Activated CD8-positive, alpha-beta T cell treated with anti-CD3 and anti-CD28 coated beads, Interleukin-2, amount 10 ng/mL, durations not matched to agents 7 days and 5 days (primary cell): ENCODE results near the gene SLC25A39. TPM values are rescaled to one million over a fixed set of nuclear protein-coding genes. Genes with fewer than 3 reads are reported as not detected.
A peak's percentile ranks its signal among the peaks of the same experiment; 100 is the strongest.

Experiments used
- ATAC-seq: fragments of 150-1000 bp; cut with Tn5 transposase; one replicate; pipeline ENCODE4 v1.10.0; 2021; ENCODE audit warnings: moderate library complexity
- CTCF ChIA-PET: fragments of 350-600 bp; sonication (Branson Sonifier 250); formaldehyde crosslinking; loops from one replicate; lab custom pipeline; 2021; ENCODE audit warnings: antibody characterized with exemption; lab: Charles Lee
- POLR2A ChIA-PET: fragments of 350-600 bp; sonication (Branson Sonifier 250); formaldehyde crosslinking; loops from one replicate; lab custom pipeline; 2021; ENCODE audit warnings: antibody characterized with exemption; lab: Charles Lee
- DNase-seq: peaks from one replicate; pipeline ENCODE4 v3.0.0-alpha.2; 2020
- H3K27ac Mint-ChIP-seq: one replicate; pipeline ENCODE4 v1.8.0; 2021; ENCODE audit warnings: mild to moderate bottlenecking, mixed read lengths
- H3K27me3 Mint-ChIP-seq: one replicate; pipeline ENCODE4 v1.8.0; 2021; ENCODE audit warnings: low read depth, mixed read lengths
- H3K36me3 Mint-ChIP-seq: one replicate; pipeline ENCODE4 v1.8.0; 2021; ENCODE audit warnings: low read depth, mixed read lengths
- H3K4me1 Mint-ChIP-seq: one replicate; pipeline ENCODE4 v1.8.0; 2021; ENCODE audit warnings: low read depth, mixed read lengths
- H3K4me3 Mint-ChIP-seq: one replicate; pipeline ENCODE4 v1.8.0; 2021; ENCODE audit warnings: mild to moderate bottlenecking, mixed read lengths
- H3K9me3 Mint-ChIP-seq: one replicate; pipeline ENCODE4 v1.8.0; 2022; ENCODE audit warnings: mixed read lengths; ENCODE audit not compliant: insufficient read depth
- total RNA-seq, 2 experiments: library from RNA; stranded (reverse); gene quantifications; one replicate each; pipeline ENCODE4 v1.2.3, GENCODE V29; 2021

Gene SLC25A39
- total RNA-seq, 2 experiments from 2014 or later: 140 to 141 TPM

GRCh38 chr17:44361292-44362260 is 37.0 kb upstream of the SLC25A39 start:
- Mint-ChIP-seq H3K27me3 (peaks cover 30% of the 10 kb centered on the region), H3K9me3 (no peaks in the 10 kb centered on the region), H3K4me3 (no peak overlapping the region), H3K27ac (no peak overlapping the region), H3K4me1 (peaks cover 4% of the 10 kb centered on the region), H3K36me3 (no peaks in the 10 kb centered on the region)
- ChIA-PET POLR2A (no interaction called here), CTCF (interaction anchor here (0.9 to 3.5 kb wide), 5 partner anchors 8 to 162 kb away, joined by 5 to 29 read pairs (median 15); no protein-coding TSS in a partner anchor)
- ATAC-seq (no peak), DNase-seq (no peak)

- Mint-ChIP-seq H3K4me3 (no peak overlapping the region), H3K9me3 (no peaks in the 10 kb centered on the region), H3K36me3 (no peaks in the 10 kb centered on the region), H3K4me1 (peaks cover 4% of the 10 kb centered on the region), H3K27ac (no peak overlapping the region), H3K27me3 (peaks cover 26% of the 10 kb centered on the region)
- POLR2A ChIA-PET: no interaction called here
- DNase-seq: no peak
- CTCF ChIA-PET: interaction anchor here (1.1 to 2.2 kb wide), 3 partner anchors 9 to 163 kb away, joined by 3 to 8 read pairs (median 4); no protein-coding TSS in a partner anchor
- ATAC-seq: no peak
Measured at GRCh38 chr17:44360826-44361225, 36.2 kb upstream of the SLC25A39 start.

- DNase-seq (no peak), ATAC-seq (no peak)
- Mint-ChIP-seq H3K9me3 (no peaks in the 10 kb centered on the region), H3K4me1 (peaks cover 4% of the 10 kb centered on the region), H3K27ac (no peak overlapping the region), H3K36me3 (no peaks in the 10 kb centered on the region), H3K4me3 (no peak overlapping the region), H3K27me3 (peaks cover 26% of the 10 kb centered on the region)
- ChIA-PET CTCF (interaction anchor here (1.0 to 4.8 kb wide), 5 partner anchors 9 to 163 kb away, joined by 3 to 16 read pairs (median 4); partner anchors contain the start of gene GRN), POLR2A (no interaction called here)
Measured at GRCh38 chr17:44360144-44360533, 35.5 kb upstream of the SLC25A39 start.

- POLR2A ChIA-PET: no interaction called here
- Mint-ChIP-seq H3K4me1 (peaks cover 4% of the 10 kb centered on the region), H3K9me3 (no peaks in the 10 kb centered on the region), H3K4me3 (no peak overlapping the region), H3K36me3 (no peaks in the 10 kb centered on the region), H3K27me3 (peaks cover 26% of the 10 kb centered on the region), H3K27ac (no peak overlapping the region)
- DNase-seq: no peak
- CTCF ChIA-PET: interaction anchor here (1.0 to 4.8 kb wide), 6 partner anchors 9 to 164 kb away, joined by 3 to 16 read pairs (median 4); partner anchors contain the start of gene GRN
- no peak for ATAC-seq
Measured at GRCh38 chr17:44359458-44360143, 35.0 kb upstream of the SLC25A39 start.

- Mint-ChIP-seq H3K9me3 (no peaks in the 10 kb centered on the region), H3K4me1 (peaks cover 5% of the 10 kb centered on the region), H3K27me3 (peaks cover 26% of the 10 kb centered on the region), H3K36me3 (no peaks in the 10 kb centered on the region), H3K27ac (no peak overlapping the region), H3K4me3 (no peak overlapping the region)
- ChIA-PET POLR2A (no interaction called here), CTCF (interaction anchor here (0.6 to 4.8 kb wide), 4 partner anchors 13 to 164 kb away, joined by 3 to 16 read pairs (median 3); partner anchors contain the start of gene GRN)
- no peak for DNase-seq
- no peak for ATAC-seq
Measured at GRCh38 chr17:44359006-44359405, 34.4 kb upstream of the SLC25A39 start.

- ChIA-PET CTCF (interaction anchor here (0.6 to 4.8 kb wide), 6 partner anchors 12 to 173 kb away, joined by 3 to 16 read pairs (median 4); partner anchors contain the start of gene GRN), POLR2A (no interaction called here)
- H3K9me3 Mint-ChIP-seq: no peaks in the 10 kb centered on the region
- H3K36me3 Mint-ChIP-seq: peaks cover under 1% of the 10 kb centered on the region
- H3K27me3 Mint-ChIP-seq: peaks cover 26% of the 10 kb centered on the region
- DNase-seq: no peak
- H3K4me3 Mint-ChIP-seq: no peak overlapping the region
- no peak for ATAC-seq
- H3K4me1 Mint-ChIP-seq: peaks cover 1% of the 10 kb centered on the region
- no peak overlapping the region for H3K27ac Mint-ChIP-seq
Measured at GRCh38 chr17:44358066-44358465, 33.4 kb upstream of the SLC25A39 start.

- H3K4me3 Mint-ChIP-seq: no peak overlapping the region
Measured at GRCh38 chr17:44356241-44356640, 31.6 kb upstream of the SLC25A39 start.

GRCh38 chr17:44355642-44356099 is 31.0 kb upstream of the SLC25A39 start:
- H3K4me3 Mint-ChIP-seq: no peak overlapping the region
- H3K27me3 Mint-ChIP-seq: peaks cover 9% of the 10 kb centered on the region
- POLR2A ChIA-PET: no interaction called here

More at GRCh38 chr17:44356241-44356640, 31.6 kb upstream of the SLC25A39 start:
- Mint-ChIP-seq H3K4me1 (peaks cover 1% of the 10 kb centered on the region), H3K9me3 (no peaks in the 10 kb centered on the region), H3K27me3 (peaks cover 13% of the 10 kb centered on the region), H3K27ac (no peak overlapping the region), H3K36me3 (peaks cover 9% of the 10 kb centered on the region)
- ATAC-seq (no peak), DNase-seq (no peak)
- CTCF ChIA-PET: interaction anchor here (1.6 to 4.8 kb wide), 2 partner anchors 11 to 147 kb away, joined by 4 to 16 read pairs; partner anchors contain the start of gene GRN
- POLR2A ChIA-PET: no interaction called here

GRCh38 chr17:44354582-44355561 is 30.2 kb upstream of the SLC25A39 start:
- DNase-seq (peak; percentile 71), ATAC-seq (peak; percentile 54)
- Mint-ChIP-seq H3K36me3 (peaks cover 12% of the 10 kb centered on the region), H3K27me3 (peaks cover 6% of the 10 kb centered on the region), H3K27ac (no peak overlapping the region), H3K4me1 (peaks cover 1% of the 10 kb centered on the region), H3K4me3 (peak overlapping the region; percentile 55), H3K9me3 (no peaks in the 10 kb centered on the region)
- ChIA-PET CTCF (interaction anchor here (0.6 to 6.3 kb wide), 14 partner anchors 9 to 204 kb away, joined by 3 to 60 read pairs (median 4); partner anchors contain the start of genes FAM171A2, GPATCH8, GRN and SLC25A39), POLR2A (interaction anchor here (0.7 kb wide), 1 partner anchor 75 kb away, joined by 3 read pairs; no protein-coding TSS in a partner anchor)

More at GRCh38 chr17:44355642-44356099, 31.0 kb upstream of the SLC25A39 start:
- no peak overlapping the region for H3K27ac Mint-ChIP-seq
- ATAC-seq (no peak), DNase-seq (no peak)
- peaks cover 11% of the 10 kb centered on the region for H3K36me3 Mint-ChIP-seq
- peaks cover 1% of the 10 kb centered on the region for H3K4me1 Mint-ChIP-seq
- CTCF ChIA-PET: interaction anchor here (0.9 to 6.3 kb wide), 8 partner anchors 8 to 148 kb away, joined by 3 to 60 read pairs (median 11); partner anchors contain the start of genes FAM171A2, GPATCH8 and GRN
- H3K9me3 Mint-ChIP-seq: no peaks in the 10 kb centered on the region

- peaks cover 12% of the 10 kb centered on the region for H3K36me3 Mint-ChIP-seq
- ChIA-PET POLR2A (interaction anchor here (0.7 kb wide), 1 partner anchor 76 kb away, joined by 3 read pairs; no protein-coding TSS in a partner anchor), CTCF (interaction anchor here (1.0 to 6.3 kb wide), 12 partner anchors 8 to 203 kb away, joined by 3 to 60 read pairs (median 5); partner anchors contain the start of genes FAM171A2, GPATCH8, GRN and SLC25A39)
- peaks cover 6% of the 10 kb centered on the region for H3K27me3 Mint-ChIP-seq
- H3K9me3 Mint-ChIP-seq: no peaks in the 10 kb centered on the region
- peaks cover 2% of the 10 kb centered on the region for H3K4me1 Mint-ChIP-seq
- no peak overlapping the region for H3K4me3 Mint-ChIP-seq
- DNase-seq: no peak
- H3K27ac Mint-ChIP-seq: no peak overlapping the region
- ATAC-seq: peak; percentile 8
Measured at GRCh38 chr17:44353672-44354331, 29.2 kb upstream of the SLC25A39 start.
